AG08396 (cell line): ENCODE results near the gene ROCK2.
"Not testable (repeated sequence)": the region's sequence is repeated elsewhere in the genome, so short reads cannot be mapped to it uniquely, and the experiment has no call there.

Experiments
- DNase-seq: peaks from one replicate; pipeline ENCODE4 v3.0.0; 2012; ENCODE audit warnings: low spot score, mixed read lengths

Gene ROCK2

DNA sequence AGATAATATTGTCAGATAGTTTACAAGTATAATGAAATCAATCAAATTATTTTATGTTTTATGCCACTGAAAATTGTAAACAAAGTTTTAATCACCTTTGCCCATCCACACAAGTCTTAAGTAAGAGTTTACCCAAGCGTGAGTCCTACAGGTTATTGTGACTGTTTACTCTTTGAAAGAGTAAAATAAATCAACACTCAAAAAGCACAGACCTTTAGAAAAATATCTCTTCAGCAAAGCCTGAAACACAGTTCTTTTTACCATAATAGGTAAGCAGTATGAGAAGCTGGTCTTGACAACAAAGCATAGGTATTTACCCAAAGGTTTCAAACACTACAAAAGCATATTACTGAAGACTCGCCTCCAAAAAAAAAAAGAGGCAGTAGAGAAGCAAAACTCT, 3.7 kb downstream of the ROCK2 start:
- DNase-seq: no peak

DNA sequence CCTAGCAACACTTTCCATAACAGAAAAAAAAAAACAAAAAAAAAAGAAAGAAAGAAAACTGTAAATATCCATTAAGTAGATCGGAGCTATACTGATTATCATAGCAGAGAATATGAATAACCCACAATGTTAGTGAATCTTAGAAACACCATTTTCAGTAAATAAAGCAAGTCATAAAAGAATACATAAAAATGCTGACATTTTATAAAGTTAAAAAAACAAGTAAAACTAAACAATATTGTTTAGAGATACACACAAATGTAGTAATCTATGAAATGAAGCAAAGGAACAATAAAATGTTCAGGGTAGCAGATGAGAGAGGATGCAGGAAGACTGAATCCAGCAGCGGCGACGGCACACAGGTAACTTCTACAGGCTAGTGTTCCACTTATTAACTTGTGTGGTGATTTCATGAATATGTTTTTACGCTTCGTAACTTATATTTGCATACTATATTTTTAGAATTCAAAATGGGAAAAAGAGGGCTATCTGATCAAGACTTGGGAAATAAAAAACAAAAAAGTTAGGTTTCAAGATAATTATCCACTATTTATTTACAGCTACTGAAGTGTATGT, 4.8 kb downstream of the ROCK2 start:
- no peak for DNase-seq

DNA sequence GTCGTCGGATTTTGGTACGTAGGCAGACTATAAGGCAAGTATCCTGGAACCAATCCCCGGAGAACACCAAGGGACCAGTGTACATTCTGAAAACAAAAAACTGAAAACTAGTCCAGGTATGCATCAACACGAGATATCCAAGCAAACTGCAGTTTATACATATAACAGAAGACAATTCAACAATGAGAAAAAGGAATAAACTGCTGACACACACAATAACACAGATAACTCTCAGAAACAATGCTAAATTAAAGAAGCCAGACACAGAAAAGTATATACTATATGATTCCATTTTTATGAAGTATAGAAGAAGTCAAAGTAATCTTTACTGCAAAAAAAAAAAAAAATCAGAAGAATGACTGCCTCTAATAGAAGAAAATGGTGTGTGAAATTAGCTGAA, 5.9 kb downstream of the ROCK2 start:
- DNase-seq: no peak

DNA sequence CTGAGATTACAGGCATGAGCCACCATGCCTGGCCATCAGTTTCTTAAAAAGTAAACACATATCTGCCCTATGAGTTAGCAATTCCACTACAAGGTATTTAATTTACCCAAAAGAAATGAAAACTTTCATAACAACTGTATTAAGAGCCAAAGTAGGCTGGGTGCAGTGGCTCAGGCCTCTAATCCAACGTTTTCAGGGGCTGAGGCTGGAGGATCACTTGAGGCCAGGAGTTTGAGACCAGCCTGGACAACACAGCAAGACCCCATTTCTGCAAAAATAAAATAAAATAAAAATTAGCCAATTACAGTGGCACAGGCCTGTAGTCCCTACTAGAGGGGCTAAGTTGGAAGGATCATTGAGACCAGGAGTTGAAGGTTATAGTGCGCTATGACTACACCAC, 6.5 kb downstream of the ROCK2 start:
- no peak for DNase-seq

DNA sequence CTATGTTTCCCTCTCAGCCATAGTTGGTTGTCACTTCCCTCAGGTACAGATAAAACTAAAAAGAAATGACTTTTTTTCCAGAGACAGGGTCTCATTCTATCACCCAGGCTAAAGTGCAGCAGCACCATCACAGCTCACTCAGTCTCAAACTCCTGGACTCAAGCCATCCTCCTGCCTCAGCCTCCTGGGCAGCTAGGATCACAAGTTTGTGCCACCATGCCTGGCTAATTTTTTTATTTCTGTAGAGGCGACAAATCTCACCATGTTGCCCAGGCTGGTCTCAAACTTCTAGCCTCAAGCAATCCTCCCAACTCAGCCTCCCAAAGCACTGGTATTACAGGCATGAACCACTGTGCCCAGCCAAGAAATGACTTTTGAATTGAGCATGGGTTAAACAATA, 8.2 kb downstream of the ROCK2 start:
- DNase-seq: no peak

DNA sequence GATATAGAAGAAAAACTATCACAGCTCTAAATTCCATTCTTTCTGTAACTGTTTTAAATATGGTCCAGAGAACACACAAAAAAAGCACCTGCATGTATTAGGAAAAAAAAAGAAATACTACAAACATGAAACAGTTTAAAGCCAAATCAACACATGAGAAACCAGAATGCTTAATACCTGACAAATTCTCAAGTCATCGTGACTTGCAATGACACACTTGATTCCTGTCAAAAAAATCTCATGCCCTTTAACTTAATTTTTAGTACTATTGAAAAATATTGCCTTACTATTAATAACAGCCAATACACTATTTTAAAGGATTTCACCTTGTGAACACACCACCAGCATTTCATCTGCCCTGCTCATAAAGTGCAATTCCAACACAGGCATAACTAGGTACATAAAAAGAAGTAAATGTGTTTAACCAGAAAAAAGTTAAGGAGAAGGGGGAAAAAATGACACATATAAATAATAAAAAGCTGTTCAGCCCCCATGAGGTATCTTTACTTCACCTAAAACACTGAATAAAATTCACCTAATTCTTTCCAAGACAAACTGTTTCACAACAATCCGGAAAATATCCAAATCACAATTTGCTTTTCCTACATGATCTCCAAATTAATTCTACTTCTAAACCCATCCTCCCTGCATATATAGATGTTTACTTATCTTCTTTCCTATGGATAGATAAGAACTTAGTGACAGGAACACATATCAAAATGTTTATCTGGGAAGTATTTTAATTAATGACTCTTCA, 10.8 kb downstream of the ROCK2 start:
- no peak for DNase-seq

DNA sequence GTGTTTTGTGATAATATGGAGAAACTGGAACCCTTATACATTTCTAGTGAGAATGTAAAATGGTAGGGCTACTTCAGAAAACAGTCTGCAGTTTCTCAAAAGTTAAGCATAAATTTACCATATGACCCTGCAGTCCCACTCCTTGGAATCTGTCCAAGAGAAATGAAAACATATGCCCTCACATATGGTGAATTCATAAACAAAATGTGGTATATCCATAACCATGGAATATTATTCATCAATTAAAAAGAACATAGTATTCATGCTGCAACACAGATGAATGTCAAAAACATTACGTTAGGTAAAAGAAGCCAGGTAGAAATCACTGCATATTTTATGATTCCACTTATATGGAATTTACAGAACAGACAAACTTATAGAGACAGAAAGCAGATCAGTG, 11.8 kb downstream of the ROCK2 start:
- DNase-seq: no peak

DNA sequence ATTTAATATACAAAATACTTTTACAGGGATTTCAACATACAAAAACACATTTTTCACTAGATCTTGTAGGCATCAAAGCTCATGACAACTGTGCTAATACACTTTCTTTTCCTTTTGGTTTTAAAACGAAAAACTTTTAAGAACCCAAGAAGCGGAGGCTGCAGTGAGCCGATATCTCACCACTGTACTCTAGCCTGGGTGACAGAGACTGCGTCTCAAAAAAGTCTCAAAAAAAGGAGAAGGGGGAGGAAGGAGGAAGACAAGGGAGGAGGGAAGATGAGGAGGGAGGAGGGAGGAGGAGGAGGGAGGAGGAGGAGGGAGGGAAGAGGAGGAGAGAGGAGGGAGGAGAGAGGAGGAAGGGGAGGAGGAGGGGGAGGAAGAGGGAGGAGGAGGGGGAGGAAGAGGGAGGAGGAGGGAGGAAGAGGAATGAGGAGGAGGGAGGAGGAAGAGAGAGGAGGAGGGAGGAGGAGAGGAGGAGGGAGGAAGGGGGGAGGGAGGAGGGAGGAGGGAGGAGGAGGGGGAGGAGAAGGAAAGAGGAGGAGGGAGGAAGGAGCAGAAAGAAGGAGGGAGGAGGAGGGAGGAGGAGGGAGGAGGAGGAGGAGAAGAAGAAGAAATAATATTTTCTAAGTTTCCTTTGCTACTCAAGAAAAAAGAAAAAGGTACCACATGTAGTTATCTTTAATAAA, 13.8 kb downstream of the ROCK2 start:
- DNase-seq: no peak

DNA sequence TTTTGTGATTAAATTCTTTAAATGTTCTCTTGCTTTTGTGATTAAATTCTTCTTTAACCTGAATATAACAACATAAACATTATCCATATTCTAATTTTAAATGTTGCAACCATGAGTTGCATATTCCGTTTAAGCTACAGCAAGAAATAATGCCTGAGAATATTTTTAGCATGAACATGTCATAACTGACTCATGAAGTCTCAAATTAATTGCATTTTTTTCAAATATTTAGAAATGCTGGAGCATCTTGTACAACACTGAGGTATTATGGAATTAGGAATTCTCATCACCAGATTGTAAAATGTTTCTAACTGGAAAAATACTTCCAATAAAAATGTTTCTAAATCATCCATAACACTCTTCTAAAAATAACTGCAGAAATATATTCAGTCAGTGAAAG, 14.7 kb downstream of the ROCK2 start:
- peak; percentile 26 for DNase-seq

DNA sequence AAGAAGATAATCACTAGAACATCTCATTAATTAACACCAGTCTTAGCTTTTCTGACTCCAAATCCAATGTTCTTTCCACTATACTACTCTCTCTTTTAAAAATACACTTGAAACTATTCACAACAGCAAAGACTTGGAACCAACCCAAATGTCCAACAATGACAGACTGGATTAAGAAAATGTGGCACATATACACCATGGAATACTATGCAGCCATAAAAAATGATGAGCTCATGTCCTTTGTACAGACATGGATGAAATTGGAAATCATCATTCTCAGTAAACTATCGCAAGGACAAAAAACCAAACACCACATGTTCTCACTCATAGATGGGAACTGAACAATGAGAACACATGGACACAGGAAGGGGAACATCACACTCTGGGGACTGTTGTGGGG, 15.9 kb downstream of the ROCK2 start:
- DNase-seq: not testable (repeated sequence)

DNA sequence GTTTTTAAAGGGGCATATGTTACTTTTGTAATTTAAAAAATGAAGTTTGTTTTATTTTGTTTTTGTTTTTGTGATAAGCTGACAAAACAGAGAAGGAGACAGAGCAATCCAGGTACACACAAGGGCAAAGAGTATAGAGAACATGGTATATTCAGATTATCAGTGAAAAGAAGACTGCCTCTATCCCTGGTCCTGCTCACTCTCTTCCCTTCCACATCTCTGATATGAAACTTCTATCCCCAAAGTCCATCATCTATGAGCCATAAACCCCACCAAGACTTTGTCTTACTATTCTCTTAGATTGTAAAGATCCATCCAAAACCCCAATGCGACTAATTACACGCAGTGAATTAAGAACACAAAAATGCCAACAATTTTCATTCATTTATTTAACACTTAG, 16.6 kb downstream of the ROCK2 start:
- no peak for DNase-seq

DNA sequence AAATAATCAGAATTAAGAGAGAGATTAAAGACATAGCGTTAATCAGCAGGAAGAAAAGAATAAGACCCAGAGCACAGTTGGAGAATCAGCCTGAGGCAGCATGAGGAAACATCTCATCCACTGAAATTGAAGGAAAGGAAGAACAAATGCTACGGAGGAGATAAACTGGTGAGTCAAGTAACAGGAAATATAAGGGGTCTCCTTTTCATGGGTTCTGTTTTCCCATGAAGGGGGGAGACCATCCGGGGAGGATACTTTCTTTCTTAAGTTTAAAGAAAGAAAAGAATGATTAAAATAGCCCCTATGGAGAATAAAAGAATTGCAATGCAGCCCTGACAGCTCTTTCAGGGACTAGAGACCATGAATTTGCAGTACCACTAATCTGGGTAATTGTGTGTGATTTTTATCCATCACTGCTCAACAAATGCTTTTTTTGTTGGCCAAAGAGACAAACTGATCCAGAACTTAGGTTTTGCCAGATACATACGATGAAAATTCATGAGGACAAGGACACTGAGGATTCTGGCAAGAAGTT, 17.7 kb downstream of the ROCK2 start:
- DNase-seq: no peak

DNA sequence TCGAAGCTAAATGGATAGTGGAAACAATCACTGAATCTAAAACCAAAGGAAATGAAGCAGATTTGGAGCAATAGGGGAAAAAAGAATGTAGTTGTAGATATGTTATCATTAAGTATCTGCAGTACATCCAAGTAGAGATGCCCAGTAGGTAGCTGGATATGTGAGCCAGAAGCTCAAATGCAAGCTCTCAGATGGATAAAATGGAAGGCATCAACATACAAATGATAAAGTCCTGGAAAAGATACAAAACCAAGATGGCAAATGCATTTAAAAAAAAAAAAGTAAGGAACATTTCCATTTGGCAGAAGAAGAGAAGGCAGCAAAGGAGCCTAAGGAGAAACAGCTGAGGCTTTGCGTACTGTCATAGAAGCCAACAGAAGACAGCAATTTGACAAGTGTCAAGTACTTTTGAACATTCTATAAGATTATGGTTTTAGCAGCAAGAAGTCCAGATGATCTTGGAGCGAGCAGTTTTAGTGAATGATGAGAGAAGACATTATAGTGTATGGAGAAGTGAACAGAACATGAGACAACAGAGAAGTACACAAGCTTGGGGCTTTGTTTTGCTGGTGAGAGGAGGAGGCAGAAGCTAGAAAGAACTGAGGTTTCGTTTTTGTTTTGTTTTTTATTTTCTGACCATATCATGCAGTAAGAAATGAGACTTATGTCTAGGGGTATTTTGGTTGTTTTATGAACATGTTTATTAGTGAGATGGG, 18.3 kb downstream of the ROCK2 start:
- DNase-seq: no peak

DNA sequence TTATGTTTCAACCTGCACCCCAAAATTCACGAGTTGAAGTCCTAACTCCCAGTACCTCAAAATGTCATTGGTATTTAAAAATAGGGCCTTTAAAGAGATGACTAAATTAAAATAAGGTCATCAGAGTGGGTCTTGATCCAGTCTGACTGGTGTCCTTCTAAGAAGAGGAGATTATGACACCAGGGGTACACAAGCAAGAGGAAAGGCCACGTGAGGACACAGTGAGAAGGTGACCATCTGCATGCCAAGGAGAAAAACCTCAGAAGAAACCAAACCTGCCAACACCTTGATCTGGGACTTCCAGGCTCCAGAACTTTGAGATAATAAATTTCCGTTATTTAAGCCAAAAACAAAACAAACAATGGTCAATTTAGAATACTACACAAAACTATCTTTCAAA, 22.6 kb downstream of the ROCK2 start:
- no peak for DNase-seq

DNA sequence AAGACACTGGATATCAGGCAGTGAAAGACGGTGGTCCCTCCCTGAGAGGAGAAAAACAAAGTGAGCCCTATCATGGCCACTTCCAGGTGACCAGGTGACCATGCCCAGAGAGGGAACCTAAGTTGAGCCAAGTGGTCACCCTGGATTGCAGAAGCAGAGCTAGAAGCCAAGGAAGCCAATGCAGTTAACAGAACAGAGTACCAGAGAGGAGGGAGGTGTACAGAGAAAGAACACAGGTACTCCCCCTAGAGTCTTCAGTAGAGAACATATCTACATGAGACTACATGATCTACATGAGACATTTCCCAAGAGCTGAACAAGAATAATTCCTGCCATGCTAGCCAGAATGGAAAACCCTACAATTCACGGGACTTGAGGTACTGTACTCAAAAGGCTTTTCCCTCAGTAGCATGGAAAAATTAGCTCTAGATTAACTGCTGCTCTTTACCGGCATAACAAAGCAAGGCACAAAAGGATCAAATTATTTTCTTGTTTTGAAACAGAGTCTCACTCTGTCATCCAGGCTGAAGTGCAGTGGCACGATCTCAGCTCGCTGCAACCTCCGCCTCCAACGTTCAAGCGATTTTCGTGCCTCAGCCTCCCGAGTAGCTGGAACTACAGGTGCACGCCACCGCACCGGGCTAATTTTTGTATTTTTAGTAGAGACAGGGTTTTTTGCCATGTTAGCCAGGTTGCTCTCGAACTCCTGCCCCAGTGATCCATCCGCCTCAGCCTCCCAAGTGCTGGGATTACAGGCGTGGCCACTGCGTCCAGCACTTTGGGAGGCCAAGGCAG, 23.5 kb downstream of the ROCK2 start:
- no peak for DNase-seq

DNA sequence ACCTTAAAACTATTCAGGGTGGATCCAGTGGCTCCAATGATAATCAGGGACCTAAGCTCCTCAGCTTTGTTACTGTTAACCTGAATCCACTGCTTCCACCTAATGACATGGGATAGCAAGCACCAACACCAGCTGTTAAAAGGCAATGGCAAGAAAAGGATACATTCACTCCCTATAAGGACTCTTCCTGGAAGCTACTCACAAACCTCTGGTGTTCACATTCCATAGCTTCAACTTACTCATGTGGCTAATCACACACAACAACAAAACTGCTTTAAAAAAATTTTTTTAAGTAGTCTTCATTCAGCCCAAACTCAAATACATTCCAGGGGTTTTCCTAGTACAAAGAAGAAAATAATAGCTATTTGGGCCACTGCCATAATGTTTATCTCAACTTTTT, 24.5 kb downstream of the ROCK2 start:
- no peak for DNase-seq

DNA sequence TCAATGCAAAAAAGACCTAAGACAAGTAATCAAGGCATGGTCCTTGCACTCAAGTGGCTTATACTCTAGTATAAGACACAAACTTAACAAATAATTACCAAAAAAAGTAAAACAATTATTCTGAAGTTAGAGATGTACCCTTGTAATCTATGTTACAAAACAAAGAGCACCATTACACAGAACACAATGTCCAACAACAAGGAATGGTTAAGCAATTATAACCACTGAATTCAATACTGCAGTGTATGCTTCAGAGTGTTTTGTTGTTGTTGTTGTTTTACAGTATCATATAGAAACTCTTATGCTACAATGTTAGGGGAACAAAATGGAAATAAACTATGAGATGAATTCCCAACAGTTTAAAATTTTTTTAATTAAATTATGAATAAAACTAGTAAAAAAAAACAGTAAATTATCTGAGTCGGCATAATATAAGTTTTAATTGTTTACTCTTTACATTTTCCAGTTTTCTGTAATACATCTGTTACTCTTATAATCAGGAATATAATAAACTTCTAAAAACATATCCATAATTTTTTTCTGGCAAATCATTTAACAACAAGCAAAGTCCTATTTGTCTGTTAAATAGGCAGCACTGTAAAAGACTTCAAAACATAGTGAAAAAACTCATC, 29.2 kb downstream of the ROCK2 start:
- no peak for DNase-seq

DNA sequence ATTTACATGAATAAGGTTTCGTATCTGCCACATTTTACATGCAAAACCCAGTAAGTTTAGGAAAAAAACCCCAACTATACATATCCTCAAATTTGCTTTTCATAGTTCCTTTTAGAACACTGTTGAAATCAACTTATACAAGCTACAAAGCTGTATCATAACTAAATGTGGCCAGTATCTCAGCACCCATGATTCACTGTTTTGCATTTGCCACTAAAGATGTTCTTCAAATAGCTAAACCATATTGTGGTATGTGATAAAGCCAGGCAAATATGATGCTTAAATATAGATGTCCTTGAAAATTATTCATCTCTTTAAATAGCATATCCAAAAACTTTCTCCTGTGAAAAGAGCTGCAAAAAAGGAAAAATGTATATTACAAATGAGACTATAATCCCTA, 29.9 kb downstream of the ROCK2 start:
- no peak for DNase-seq

DNA sequence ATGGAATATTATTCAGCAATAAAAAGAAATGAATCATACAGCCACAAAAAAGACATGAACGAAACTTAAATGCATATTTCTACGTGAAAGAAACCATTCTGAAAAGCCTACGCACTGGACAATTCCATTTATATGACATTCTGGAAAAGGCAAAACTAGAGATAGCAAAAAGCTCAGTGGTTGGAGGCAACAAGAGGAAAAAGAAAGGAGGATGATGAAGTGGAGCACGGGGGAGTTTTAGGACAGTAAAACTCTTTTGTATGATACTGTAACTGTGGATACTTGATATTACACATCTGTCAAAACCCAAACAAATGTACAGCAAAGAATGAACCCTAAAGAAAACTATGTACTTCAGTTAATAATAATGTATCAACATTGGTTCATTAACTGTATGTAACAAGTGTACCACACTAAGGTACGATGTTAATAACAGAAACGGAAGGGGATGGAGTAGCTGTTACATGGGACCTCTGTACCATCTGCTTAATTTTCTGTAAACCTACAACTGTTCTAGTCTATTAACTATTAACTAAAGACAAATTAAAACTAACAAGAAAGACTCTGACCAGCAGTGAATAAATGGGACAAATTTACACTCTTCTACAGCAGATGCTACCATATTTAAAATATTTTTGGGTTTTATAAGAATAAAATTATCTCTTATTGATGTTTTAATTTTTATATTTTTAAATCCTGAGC, 31.5 kb downstream of the ROCK2 start:
- no peak for DNase-seq

DNA sequence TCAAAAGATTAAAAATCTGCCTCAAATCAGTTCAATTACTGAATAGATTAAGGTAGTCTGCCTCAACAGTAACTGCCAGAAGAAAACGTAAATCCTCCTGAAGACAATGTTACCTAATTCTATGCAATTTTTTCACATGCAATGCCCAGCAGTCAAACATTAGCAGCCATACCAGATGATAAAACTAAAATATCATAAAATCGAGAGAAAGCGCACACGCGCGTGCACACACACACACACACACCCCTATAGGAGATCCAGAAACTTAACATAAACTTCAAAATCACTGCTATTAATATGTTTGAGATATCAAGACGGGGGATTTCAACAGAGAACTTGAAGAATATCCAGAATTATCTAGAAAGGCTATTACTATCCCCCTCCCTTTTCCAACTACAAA, 32.9 kb downstream of the ROCK2 start:
- DNase-seq: no peak

DNA sequence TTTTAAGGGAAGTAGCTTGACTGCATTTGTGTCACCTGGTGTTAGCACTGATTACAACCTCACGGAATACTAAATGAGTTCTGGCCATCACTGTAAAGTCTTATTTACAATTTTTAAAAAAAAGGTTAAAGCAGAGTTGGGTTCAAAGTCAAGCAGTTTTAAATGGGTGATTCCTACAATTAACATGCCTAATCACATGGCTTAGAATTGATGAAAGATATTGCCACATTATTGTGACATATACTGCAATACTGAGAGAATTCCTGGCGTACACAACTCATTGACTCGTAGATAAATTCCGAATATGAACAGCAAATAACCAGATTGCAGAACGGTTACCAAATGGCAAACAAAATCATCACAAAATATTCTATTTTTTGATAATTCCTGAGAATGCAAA, 34.2 kb downstream of the ROCK2 start:
- no peak for DNase-seq
